HG03439 (cell line): ENCODE data around the gene MAGI1.
"Not testable (repeated sequence)": the region's sequence is repeated elsewhere in the genome, so short reads cannot be mapped to it uniquely, and the experiment has no call there.

Experiments used
- ATAC-seq: cut with Tn5 transposase; IDR thresholded peaks from one replicate; pipeline ENCODE4 v1.9.1; 2021; ENCODE audit warnings: mild to moderate bottlenecking, moderate library complexity; ENCODE audit not compliant: unreplicated experiment

MAGI1 gene

DNA sequence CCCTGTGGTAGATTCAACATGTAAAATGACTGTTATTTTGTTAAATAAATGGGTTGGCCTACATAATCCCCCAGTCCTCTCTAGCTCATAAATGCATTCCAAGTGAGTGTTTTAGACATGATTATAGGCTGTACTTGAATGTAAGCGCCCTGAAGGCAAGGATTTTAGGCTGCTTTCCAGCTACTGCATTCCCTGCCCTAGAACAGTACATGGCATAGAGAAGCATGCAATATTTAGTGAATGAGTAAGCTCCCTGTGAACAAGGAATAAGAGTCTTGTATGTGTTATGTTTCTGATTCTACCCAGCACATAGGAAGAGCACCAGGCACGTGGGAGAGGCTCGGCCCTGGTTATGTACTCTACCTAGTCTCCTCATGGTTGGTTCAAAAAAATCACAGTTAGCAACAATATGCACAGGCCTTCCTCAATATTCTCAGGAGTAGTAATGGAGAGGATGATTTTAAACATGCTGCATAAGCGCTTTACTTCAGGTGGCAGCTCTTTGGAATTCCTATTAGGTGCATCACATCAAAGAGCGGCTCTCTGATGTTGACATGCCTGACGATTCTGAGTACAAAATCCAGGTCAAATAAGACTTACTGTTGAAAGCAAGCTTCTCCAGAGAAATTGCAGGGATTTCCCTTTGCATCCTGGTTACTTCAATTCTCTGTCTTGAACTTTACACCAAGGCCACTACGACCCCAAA lies 456.6 kb downstream of the MAGI1 start:
- no peak for ATAC-seq

DNA sequence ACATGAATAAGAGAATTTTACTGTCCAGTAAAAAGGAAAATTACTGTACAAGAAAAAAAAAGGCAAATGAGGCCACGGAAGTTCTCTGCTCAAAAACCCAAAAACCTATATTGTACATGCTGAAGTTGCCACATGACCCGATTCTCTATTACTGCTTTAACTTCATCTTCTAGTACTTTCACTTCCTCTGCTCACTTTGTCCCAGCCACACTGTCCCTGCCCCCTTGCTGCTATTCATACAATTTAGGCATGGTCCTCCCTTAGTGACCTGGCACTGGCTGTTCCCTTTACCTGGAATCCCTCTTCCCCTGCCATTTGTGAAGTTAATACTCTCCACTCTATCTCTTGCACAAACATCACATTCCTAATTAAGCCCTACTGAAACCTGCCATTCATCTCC lies 457.4 kb downstream of the MAGI1 start:
- no peak for ATAC-seq

GRCh38 chr3:65578861-65579260 lies 459.9 kb downstream of the MAGI1 start:
- no peak for ATAC-seq

- ATAC-seq, result no peak
Observed at GRCh38 chr3:65577843-65578430, 460.8 kb downstream of the MAGI1 start.

DNA sequence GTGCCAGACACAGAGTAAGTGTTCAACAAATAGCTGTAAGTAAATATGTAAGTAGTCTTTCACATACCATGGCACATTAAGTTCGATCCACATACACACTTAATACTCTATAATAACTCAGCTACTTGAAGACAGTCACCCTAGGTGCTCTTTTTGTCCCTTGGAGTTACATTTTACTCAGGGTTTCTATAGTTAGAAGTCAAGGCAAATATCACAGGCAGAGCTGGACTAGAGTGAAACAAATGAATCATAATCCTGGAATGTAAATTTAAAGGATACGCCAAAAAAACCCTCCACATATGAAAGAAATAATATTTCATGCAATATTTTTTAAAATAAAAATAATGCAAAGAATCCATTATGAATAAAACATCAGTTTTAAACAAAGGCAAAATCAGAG lies 461.8 kb downstream of the MAGI1 start:
- no peak for ATAC-seq

DNA sequence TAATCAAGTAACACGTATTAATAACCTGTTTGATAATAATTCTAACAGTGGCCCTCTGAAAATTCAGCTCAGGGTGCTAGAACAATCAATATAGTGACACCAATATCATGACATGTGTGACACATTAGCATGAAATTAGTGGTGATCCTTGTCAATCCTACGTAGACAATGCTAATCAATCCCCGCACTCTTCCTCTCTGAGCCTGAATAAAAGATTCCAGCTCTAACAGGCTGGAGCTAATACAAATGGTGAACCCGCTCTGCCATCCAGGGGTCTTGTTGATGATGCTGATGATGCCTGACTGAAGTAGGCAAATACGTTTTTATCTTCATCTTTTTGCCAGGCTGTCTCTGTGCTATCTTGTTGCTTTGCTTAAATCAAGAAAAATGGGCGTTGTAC lies 462.5 kb downstream of the MAGI1 start:
- no peak for ATAC-seq

- ATAC-seq, result no peak
Observed at GRCh38 chr3:65575376-65575840, 463.3 kb downstream of the MAGI1 start.

- no peak for ATAC-seq
Observed at GRCh38 chr3:65573548-65574116, 465.1 kb downstream of the MAGI1 start.

DNA sequence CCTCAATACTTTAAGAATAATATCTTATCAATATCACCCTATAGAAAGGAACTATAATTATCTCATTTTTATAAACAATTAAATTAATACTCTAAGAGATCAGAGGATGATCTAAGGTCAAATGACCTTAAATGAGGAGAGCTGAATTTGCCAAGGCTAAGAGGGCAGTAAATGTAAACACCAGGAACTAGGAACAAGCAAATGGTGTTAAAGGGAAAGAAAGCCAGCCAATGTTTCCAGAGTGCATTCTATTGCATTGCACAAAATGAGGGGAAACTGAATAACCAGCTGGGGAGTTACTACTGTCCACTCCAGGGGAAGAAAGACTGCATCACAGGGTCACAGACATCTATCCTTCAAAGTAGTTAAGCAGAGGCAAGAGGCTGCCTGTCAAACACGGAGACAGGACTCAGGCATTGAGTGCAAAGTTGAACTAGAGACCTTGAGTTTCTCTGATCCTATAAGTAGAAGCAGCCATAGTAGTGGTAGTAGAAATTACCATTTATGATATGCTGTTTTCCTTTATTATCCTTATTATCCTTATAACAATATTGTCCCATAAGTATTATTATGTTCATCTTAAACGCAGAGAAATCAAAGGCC lies 466.4 kb downstream of the MAGI1 start:
- no peak for ATAC-seq

GRCh38 chr3:65569845-65570405 lies 468.8 kb downstream of the MAGI1 start:
- ATAC-seq, result no peak

DNA sequence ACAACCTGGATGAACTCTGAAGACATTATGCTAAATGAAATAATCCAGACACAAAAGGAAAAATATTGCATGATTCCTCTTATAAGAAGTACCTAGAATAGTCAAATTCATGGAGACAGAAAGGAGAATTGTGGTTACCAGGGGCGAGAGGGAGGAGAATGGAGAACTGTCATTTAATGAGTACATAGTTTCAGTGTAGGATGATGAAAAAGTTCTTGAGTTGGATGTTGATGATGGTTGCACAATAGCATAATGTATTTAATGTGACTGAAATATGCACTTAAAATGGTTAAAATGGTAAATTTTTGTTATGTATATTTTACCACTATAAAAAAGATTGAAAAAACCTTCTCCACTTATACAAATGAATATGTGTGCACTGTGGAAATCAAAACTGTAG lies 469.6 kb downstream of the MAGI1 start:
- ATAC-seq, result no peak

DNA sequence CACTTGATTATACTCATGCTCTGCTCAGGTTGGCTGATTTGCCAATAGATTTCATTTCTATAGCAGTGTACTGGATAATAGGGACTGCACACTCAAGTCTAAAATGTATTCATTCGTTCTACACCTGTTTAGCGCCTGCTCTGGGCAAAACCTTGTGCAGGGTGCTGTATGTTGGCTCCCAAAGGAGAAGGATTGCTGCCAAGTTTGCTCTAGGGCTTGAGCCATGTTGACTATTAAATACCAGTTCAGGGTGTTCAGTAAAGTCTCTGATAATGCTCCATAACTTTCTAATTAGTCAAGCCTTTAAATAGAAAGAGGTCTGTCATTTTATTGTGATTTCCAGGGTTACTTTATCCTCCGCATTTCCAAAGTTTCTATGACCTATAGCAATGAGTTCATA lies 470.2 kb downstream of the MAGI1 start:
- ATAC-seq, result no peak

DNA sequence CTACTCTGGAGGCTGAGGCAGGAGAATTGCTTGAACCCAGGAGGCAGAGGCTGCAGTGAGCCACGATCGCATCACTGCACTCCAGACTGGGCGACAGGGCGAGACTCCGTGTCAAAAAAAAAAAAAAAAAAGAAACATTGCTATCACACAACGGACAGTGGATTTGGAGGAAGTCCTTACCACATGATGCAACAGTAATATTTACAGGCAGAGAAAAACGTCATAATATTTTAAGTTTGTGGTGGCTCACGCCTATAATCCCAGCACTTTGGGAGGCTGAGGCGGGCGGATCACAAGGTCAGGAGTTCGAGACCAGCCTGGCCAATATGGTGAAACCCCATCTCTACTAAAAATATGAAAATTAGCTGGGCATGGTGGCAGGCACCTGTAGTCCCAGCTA lies 473.0 kb downstream of the MAGI1 start:
- not testable (repeated sequence) for ATAC-seq

DNA sequence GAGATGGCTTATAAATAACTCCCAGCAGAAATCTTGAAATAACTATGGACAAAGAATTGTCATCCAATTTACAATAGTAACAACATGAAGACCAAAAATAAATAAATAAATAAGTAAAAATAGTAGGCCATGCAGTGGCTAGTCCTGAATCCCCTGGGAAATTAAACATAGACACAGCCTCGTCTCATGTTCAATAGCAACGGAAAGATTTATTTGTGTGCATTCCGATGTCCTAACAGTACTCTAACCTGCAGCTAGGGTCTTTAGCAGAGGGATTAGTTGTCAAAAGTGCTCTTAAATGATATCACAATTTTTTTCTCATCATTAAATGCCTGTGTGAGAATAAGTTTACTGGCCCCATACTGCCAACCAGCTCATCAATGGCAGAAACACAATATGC lies 474.2 kb downstream of the MAGI1 start:
- ATAC-seq, result no peak

DNA sequence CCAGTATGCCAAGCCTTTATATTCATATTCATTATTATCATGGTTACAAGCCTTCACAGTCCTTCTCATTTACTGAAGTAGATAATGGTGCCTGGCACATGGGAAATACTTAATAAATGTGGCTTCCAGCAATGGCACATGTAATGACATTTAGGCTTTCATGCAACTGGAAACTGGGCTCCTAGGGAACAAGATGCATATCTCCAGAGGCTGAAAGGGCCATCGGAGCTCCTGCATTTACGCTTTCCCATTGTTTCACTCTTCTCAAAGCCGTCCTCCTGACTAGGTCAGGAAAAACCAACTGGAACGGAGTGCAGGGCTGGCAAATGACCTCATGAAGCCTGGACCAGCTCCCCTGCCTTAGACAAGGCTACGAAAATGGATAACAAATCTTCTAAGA lies 474.9 kb downstream of the MAGI1 start:
- ATAC-seq, result no peak

DNA sequence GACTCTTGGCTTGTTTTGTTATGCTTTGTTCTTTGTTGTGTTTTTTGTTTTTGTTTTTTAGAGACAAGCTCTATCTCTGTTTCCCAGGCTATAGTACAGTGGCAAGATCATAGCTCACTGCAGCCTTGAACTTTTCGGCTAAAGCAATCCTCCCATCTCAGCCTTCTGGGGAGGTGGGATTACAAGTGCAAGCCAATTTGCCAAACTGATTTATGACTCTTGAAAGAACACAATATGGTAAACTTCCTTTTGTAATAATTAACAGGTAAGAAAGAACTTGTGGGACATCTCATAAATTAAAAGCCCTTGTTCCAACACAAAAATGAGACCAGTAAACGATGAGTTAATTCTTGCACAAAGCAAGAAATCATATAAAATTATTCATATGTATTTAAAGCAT lies 476.3 kb downstream of the MAGI1 start:
- ATAC-seq, result no peak

- ATAC-seq, result no peak
Observed at GRCh38 chr3:65561617-65562016, 477.1 kb downstream of the MAGI1 start.

DNA sequence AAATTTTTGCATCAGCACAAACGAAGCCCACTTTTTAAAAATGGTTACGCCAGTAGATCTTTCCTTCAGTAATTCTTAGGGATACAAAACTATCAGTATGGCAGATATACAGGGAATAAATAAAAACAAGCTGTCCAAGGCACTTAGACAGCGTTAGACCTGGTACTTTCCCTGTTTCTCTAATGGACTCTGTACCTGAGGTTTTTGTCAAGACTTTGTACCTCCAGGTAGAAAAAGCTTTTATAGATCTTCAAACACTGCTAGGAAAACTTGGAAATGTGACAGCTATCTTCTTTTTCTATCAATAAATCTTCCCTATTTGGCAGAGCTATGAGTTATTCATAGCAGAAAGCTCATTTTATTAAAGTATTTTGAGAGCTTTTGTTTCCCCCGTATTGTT lies 477.8 kb downstream of the MAGI1 start:
- no peak for ATAC-seq

- ATAC-seq, result no peak
Observed at GRCh38 chr3:65560133-65560532, 478.6 kb downstream of the MAGI1 start.

- ATAC-seq, result no peak
Observed at GRCh38 chr3:65559643-65560042, 479.1 kb downstream of the MAGI1 start.

GRCh38 chr3:65558826-65559225 lies 479.9 kb downstream of the MAGI1 start:
- ATAC-seq, result no peak
